ENCODE measurements around the gene FARP1. TPM values are rescaled to one million over a fixed set of nuclear protein-coding genes. Genes with fewer than 3 reads are reported as not detected.

Gene FARP1
- total and polyA plus RNA-seq, 2 of the 8 experiments (the other 6 are each of a cell fraction or from before 2014, with no cell fraction given), result 24.7 to 104 TPM

DNA sequence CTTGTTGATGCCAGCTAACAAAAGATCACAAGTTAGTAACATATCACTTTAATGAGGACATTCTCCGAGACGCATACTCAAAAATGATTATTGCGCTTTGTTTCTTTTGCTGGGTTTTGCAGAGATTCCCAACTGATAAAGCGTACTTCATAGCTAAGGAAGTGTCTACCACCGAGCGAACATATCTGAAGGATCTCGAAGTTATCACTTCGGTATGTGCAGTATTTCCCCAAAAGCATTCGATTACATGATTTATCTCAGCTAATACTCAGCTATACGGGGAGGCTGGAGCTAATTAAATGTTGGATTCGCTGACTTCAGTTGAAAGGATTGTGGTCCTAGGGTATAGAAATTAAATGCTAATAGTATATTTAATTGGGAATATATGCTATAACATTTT is 267.7 kb downstream of the FARP1 start (continued):
- TF ChIP-seq, protein P1, sequence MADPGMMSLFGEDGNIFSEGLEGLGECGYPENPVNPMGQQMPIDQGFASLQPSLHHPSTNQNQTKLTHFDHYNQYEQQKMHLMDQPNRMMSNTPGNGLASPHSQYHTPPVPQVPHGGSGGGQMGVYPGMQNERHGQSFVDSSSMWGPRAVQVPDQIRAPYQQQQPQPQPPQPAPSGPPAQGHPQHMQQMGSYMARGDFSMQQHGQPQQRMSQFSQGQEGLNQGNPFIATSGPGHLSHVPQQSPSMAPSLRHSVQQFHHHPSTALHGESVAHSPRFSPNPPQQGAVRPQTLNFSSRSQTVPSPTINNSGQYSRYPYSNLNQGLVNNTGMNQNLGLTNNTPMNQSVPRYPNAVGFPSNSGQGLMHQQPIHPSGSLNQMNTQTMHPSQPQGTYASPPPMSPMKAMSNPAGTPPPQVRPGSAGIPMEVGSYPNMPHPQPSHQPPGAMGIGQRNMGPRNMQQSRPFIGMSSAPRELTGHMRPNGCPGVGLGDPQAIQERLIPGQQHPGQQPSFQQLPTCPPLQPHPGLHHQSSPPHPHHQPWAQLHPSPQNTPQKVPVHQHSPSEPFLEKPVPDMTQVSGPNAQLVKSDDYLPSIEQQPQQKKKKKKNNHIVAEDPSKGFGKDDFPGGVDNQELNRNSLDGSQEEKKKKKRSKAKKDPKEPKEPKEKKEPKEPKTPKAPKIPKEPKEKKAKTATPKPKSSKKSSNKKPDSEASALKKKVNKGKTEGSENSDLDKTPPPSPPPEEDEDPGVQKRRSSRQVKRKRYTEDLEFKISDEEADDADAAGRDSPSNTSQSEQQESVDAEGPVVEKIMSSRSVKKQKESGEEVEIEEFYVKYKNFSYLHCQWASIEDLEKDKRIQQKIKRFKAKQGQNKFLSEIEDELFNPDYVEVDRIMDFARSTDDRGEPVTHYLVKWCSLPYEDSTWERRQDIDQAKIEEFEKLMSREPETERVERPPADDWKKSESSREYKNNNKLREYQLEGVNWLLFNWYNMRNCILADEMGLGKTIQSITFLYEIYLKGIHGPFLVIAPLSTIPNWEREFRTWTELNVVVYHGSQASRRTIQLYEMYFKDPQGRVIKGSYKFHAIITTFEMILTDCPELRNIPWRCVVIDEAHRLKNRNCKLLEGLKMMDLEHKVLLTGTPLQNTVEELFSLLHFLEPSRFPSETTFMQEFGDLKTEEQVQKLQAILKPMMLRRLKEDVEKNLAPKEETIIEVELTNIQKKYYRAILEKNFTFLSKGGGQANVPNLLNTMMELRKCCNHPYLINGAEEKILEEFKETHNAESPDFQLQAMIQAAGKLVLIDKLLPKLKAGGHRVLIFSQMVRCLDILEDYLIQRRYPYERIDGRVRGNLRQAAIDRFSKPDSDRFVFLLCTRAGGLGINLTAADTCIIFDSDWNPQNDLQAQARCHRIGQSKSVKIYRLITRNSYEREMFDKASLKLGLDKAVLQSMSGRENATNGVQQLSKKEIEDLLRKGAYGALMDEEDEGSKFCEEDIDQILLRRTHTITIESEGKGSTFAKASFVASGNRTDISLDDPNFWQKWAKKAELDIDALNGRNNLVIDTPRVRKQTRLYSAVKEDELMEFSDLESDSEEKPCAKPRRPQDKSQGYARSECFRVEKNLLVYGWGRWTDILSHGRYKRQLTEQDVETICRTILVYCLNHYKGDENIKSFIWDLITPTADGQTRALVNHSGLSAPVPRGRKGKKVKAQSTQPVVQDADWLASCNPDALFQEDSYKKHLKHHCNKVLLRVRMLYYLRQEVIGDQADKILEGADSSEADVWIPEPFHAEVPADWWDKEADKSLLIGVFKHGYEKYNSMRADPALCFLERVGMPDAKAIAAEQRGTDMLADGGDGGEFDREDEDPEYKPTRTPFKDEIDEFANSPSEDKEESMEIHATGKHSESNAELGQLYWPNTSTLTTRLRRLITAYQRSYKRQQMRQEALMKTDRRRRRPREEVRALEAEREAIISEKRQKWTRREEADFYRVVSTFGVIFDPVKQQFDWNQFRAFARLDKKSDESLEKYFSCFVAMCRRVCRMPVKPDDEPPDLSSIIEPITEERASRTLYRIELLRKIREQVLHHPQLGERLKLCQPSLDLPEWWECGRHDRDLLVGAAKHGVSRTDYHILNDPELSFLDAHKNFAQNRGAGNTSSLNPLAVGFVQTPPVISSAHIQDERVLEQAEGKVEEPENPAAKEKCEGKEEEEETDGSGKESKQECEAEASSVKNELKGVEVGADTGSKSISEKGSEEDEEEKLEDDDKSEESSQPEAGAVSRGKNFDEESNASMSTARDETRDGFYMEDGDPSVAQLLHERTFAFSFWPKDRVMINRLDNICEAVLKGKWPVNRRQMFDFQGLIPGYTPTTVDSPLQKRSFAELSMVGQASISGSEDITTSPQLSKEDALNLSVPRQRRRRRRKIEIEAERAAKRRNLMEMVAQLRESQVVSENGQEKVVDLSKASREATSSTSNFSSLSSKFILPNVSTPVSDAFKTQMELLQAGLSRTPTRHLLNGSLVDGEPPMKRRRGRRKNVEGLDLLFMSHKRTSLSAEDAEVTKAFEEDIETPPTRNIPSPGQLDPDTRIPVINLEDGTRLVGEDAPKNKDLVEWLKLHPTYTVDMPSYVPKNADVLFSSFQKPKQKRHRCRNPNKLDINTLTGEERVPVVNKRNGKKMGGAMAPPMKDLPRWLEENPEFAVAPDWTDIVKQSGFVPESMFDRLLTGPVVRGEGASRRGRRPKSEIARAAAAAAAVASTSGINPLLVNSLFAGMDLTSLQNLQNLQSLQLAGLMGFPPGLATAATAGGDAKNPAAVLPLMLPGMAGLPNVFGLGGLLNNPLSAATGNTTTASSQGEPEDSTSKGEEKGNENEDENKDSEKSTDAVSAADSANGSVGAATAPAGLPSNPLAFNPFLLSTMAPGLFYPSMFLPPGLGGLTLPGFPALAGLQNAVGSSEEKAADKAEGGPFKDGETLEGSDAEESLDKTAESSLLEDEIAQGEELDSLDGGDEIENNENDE (IDR thresholded peaks at IDR 0.05; ENCODE audit: insufficient replicate concordance, low read length), result no peak

Data from H1 (cell line).